ENCODE measurements around the gene JUND. TPM values are rescaled to one million over a fixed set of nuclear protein-coding genes. Genes with fewer than 3 reads are reported as not detected.

Gene JUND
- total and polyA plus RNA-seq, 2 experiments from 2014 or later: 40.0 to 181 TPM

GRCh38 chr19:18308051-18308947 lies 26.9 kb upstream of the JUND start:
- peaks cover 12% of the 10 kb centered on the region; the same call in 1 of the 2 replicates for H3K36me3 ChIP-seq (ENCODE audit: insufficient read depth)
- H3F3A ChIP-seq (replicated peaks; ENCODE audit: low read depth): peaks cover 36% of the 10 kb centered on the region

More at GRCh38 chr19:18308051-18308947, 26.9 kb upstream of the JUND start:
- H3K4me1 Mint-ChIP-seq: peaks cover 32% of the 10 kb centered on the region
- TF ChIP-seq POLR2AphosphoS5 (IDR thresholded peaks at IDR 0.05; ENCODE audit: low read depth) (no peak; the same call in 1 of the 2 replicates), NANOG (IDR thresholded peaks at IDR 0.05; ENCODE audit: borderline replicate concordance) (no peak), CTCF (conservative IDR thresholded peaks at IDR 0.05; ENCODE audit: low read depth in 2 of 2) (no peak), ZNF462 (CRISPR knock-in tag; IDR thresholded peaks at IDR 0.05) (no peak), ETS1 (IDR thresholded peaks at IDR 0.05) (no peak), CREB1 (CRISPR knock-in tag; IDR thresholded peaks at IDR 0.05; ENCODE audit: low read depth) (no peak), JUNB (IDR thresholded peaks at IDR 0.05; ENCODE audit: unreplicated experiment) (no peak), STAT1 (IDR thresholded peaks at IDR 0.05; ENCODE audit: unreplicated experiment) (no peak), ZNF114 (CRISPR knock-in tag; IDR thresholded peaks at IDR 0.05) (no peak), REST (IDR thresholded peaks at IDR 0.05; ENCODE audit: unreplicated experiment) (no peak), ZNF331 (CRISPR knock-in tag; IDR thresholded peaks at IDR 0.05; ENCODE audit: low read depth) (no peak), EZH2phosphoT487 (IDR thresholded peaks at IDR 0.05; ENCODE audit: unreplicated experiment) (no peak), EZH2 (IDR thresholded peaks at IDR 0.05; ENCODE audit: low read depth, unreplicated experiment) (no peak)
- peaks cover 29% of the 10 kb centered on the region for H3K4me1 ChIP-seq (ENCODE audit: insufficient read depth)
- peaks cover 40% of the 10 kb centered on the region for H3K36me3 Mint-ChIP-seq (ENCODE audit: low read depth)
- no peaks in the 10 kb centered on the region for H3K9me2 ChIP-seq (ENCODE audit: insufficient read depth)
- ATAC-seq: no peak
- DNase-seq (ENCODE audit: low spot score): no peak
- no peak overlapping the region for H3K27ac ChIP-seq (ENCODE audit: low read depth)
- H3K27me3 ChIP-seq (ENCODE audit: insufficient read depth): no peaks in the 10 kb centered on the region
- H2AFZ ChIP-seq: no peak overlapping the region
- H4K20me1 ChIP-seq (replicated peaks; ENCODE audit: insufficient read depth): peaks cover under 1% of the 10 kb centered on the region; the same call in 1 of the 2 replicates
- H3K9me3 Mint-ChIP-seq: no peaks in the 10 kb centered on the region
- H3K27me3 Mint-ChIP-seq (ENCODE audit: insufficient read depth, low read depth, poor library complexity): peaks cover 21% of the 10 kb centered on the region
- H3K79me2 ChIP-seq (replicated peaks; ENCODE audit: insufficient read depth): 0 out of 2 replicates have a peak, but pooled peaks cover 8% of the 10 kb centered on the region
- H3K27ac Mint-ChIP-seq: no peak overlapping the region
- no peak overlapping the region for H3K4me2 ChIP-seq
- H3K4me3 ChIP-seq: no peak overlapping the region
- no peak overlapping the region for H3K4me3 Mint-ChIP-seq
